Activated CD8-positive, alpha-beta T cell treated with anti-CD3 and anti-CD28 coated beads for 36 hours (primary cell): ENCODE data around the gene UTRN. TPM values are rescaled to one million over a fixed set of nuclear protein-coding genes. Genes with fewer than 3 reads are reported as not detected.

Experiments
- ATAC-seq: fragments of 200-7000 bp; cut with Tn5 transposase; one replicate; pipeline ENCODE4 v1.10.0; 2021; ENCODE audit warnings: mild to moderate bottlenecking, moderate library complexity
- CTCF ChIA-PET: fragments of 350-600 bp; sonication (Branson Sonifier 250); formaldehyde crosslinking; loops from one replicate; lab custom pipeline; 2021; ENCODE audit warnings: antibody characterized with exemption; lab: Charles Lee
- POLR2A ChIA-PET: fragments of 350-600 bp; sonication (Branson Sonifier 250); formaldehyde crosslinking; loops from one replicate; lab custom pipeline; 2021; ENCODE audit warnings: antibody characterized with exemption; lab: Charles Lee
- DNase-seq: peaks from one replicate; pipeline ENCODE4 v3.0.0-alpha.2; 2020
- H3K27ac Mint-ChIP-seq: one replicate; pipeline ENCODE4 v1.8.0; 2021; ENCODE audit warnings: mild to moderate bottlenecking, mixed read lengths
- H3K27me3 Mint-ChIP-seq: one replicate; pipeline ENCODE4 v1.8.0; 2021; ENCODE audit warnings: mixed read lengths
- H3K36me3 Mint-ChIP-seq: one replicate; pipeline ENCODE4 v1.8.0; 2021; ENCODE audit warnings: low read depth, mixed read lengths
- H3K4me1 Mint-ChIP-seq: one replicate; pipeline ENCODE4 v1.8.0; 2021; ENCODE audit warnings: low read depth, mixed read lengths
- H3K4me3 Mint-ChIP-seq: one replicate; pipeline ENCODE4 v1.8.0; 2021; ENCODE audit warnings: mild to moderate bottlenecking, moderate library complexity, mixed read lengths
- H3K9me3 Mint-ChIP-seq: one replicate; pipeline ENCODE4 v1.8.0; 2021; ENCODE audit warnings: mixed read lengths
- intact Hi-C: fragments of 100-400 bp; cut with micrococcal nuclease; formaldehyde crosslinking; loops from one replicate; pipeline ENCODE4 v1.10.0; 2022
- total RNA-seq, 2 experiments: library from RNA; stranded (reverse); gene quantifications; one replicate each; pipeline ENCODE4 v1.2.3, GENCODE V29; 2021
- TF ChIP-seq, protein P1 (sequence below): fragments of 200-600 bp; IDR thresholded peaks from one replicate; pipeline ENCODE4 v1.8.0; 2022; ENCODE audit warnings: antibody characterized with exemption, mild to moderate bottlenecking

Gene UTRN
- total RNA-seq, 2 experiments from 2014 or later, result 53.9 to 58.5 TPM

DNA sequence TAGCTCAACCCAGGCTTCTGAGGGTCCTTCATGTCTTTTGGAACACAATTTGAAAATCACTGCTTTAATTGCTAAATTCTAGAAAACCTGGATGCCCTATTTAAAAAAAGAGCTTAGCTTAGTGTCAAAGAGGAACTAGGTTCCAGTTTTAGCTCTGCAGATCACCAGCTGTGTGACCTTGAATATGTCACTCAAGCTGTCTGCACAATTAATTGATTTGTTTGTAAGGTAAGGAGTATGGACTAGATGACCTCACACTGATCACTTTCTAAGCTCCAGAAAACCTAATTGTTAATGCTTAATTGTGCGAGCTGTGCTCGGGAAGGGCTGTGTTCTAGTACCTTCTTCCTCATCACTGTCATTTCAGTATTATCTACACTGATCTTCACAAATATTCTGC, 26.2 kb downstream of the UTRN start:
- DNase-seq, result no peak
- Mint-ChIP-seq H3K4me1 (peaks cover 8% of the 10 kb centered on the region), H3K27me3 (no peaks in the 10 kb centered on the region), H3K36me3 (peaks cover 1% of the 10 kb centered on the region), H3K27ac (no peak overlapping the region), H3K9me3 (no peaks in the 10 kb centered on the region), H3K4me3 (no peak overlapping the region)
- ATAC-seq, result no peak
- ChIA-PET POLR2A (interaction anchor here (1.2 kb wide), 1 partner anchor 26 kb away, joined by 4 read pairs; no protein-coding TSS in a partner anchor), CTCF (interaction anchor here (1.2 to 1.8 kb wide), 3 partner anchors 10 to 170 kb away, joined by 3 to 5 read pairs (median 4); no protein-coding TSS in a partner anchor)
- intact Hi-C loops, result no loop called here
- TF ChIP-seq, protein P1, sequence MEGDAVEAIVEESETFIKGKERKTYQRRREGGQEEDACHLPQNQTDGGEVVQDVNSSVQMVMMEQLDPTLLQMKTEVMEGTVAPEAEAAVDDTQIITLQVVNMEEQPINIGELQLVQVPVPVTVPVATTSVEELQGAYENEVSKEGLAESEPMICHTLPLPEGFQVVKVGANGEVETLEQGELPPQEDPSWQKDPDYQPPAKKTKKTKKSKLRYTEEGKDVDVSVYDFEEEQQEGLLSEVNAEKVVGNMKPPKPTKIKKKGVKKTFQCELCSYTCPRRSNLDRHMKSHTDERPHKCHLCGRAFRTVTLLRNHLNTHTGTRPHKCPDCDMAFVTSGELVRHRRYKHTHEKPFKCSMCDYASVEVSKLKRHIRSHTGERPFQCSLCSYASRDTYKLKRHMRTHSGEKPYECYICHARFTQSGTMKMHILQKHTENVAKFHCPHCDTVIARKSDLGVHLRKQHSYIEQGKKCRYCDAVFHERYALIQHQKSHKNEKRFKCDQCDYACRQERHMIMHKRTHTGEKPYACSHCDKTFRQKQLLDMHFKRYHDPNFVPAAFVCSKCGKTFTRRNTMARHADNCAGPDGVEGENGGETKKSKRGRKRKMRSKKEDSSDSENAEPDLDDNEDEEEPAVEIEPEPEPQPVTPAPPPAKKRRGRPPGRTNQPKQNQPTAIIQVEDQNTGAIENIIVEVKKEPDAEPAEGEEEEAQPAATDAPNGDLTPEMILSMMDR, result no peak

DNA sequence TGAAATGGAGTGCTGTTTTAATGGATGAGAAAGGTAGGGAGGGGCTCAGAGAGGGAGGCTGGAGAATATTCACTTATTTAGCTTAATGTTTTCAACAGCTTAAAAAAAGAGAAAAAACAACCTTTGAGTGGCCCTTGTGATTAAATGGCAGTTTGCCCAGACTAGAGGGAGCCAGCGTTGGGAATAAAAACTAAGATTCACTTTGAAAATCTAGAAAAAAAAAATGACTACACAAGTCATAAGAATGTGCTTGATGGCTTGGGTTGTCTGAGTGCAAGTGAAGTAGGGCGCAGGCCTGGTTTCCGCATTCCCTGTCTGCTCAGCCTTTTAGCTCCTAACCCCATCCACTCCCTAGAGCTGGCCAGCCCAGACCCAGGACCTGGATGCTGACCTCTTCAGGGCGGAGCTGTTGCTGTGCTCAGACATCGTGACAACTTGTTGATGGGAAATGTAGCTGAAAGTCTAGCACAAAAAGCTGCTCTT, 28.9 kb downstream of the UTRN start:
- H3K4me3 Mint-ChIP-seq, result no peak overlapping the region

DNA sequence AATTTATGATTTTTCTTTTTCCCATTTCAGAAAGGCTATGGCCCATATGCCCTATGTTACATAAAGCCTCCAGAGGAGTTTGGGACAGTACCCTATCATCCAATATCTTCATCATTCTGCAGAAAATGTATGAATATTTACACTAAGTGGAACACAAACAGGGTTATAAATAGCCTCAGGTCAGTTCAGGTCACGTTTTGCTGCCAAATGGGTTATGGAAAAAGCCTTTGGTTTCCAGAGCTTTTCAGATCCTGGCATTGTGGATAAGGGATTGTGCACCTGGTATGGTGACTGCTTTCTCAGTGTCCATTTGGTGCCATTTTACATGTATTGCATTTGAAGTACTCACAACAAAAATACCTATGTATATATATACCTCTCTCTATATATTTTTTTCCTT, 29.4 kb downstream of the UTRN start:
- ATAC-seq (no peak), DNase-seq (no peak)
- H3K27me3 Mint-ChIP-seq, result no peaks in the 10 kb centered on the region
- H3K4me3 Mint-ChIP-seq, result no peak overlapping the region
- ChIA-PET POLR2A (interaction anchor here (1.8 kb wide), 1 partner anchor 9 kb away, joined by 6 read pairs; no protein-coding TSS in a partner anchor), CTCF (interaction anchor here (0.7 to 1.3 kb wide), 2 partner anchors 17 to 50 kb away, joined by 3 read pairs; no protein-coding TSS in a partner anchor)
- intact Hi-C loops, result no loop called here
- no peak overlapping the region for H3K27ac Mint-ChIP-seq
- H3K36me3 Mint-ChIP-seq, result no peaks in the 10 kb centered on the region
- TF ChIP-seq, protein P1, result no peak
- peaks cover 7% of the 10 kb centered on the region for H3K4me1 Mint-ChIP-seq
- no peaks in the 10 kb centered on the region for H3K9me3 Mint-ChIP-seq

More for the DNA sequence above, 28.9 kb downstream of the UTRN start:
- no peaks in the 10 kb centered on the region for H3K9me3 Mint-ChIP-seq
- ATAC-seq, result no peak
- H3K27me3 Mint-ChIP-seq, result no peaks in the 10 kb centered on the region
- intact Hi-C loops, result no loop called here
- H3K4me1 Mint-ChIP-seq, result peaks cover 7% of the 10 kb centered on the region
- TF ChIP-seq, protein P1, result no peak
- no peak overlapping the region for H3K27ac Mint-ChIP-seq
- H3K36me3 Mint-ChIP-seq, result no peaks in the 10 kb centered on the region
- no peak for DNase-seq
- CTCF ChIA-PET, result interaction anchor here (0.7 to 1.3 kb wide), 2 partner anchors 17 to 49 kb away, joined by 3 read pairs; no protein-coding TSS in a partner anchor
- POLR2A ChIA-PET, result interaction anchor here (1.8 kb wide), 1 partner anchor 9 kb away, joined by 6 read pairs; no protein-coding TSS in a partner anchor

DNA sequence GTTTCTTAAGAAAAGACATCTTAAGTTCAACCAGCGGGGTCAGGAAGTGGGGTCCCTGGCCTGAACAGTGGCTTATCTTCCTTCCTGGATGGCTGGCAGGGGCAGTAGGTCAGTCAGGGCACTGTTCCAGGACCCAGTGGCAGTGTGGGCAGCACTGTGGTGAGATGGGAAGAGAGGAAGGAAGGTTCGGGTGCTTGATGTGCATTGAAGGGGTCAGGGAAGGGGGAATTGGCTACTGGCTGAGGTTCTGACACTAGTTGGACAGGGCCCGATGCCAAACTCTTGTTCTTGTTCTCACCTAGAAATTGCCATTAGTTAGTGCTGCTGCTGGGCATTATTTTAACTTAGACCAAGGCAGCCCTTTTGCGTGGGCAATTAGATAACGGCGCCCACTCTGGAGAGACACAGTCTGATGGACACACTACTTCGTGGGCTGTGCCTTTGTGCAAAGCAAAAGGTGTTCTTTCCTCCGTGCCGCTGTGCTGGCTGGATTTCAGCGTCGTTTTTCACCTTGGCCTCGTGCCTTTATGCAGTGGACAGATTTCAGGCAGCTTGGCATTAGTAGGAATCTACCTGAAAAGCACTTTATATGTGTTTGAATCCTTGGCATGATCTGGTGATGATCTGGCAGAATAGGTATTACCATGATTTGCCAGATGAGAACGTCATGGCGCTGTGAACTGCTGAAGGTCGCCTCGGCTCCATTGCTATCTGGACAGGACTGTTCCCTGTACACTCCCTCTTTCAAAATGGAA, 30.3 kb downstream of the UTRN start:
- Mint-ChIP-seq H3K4me3 (no peak overlapping the region), H3K27ac (no peak overlapping the region), H3K36me3 (no peaks in the 10 kb centered on the region), H3K9me3 (no peaks in the 10 kb centered on the region), H3K4me1 (peaks cover 8% of the 10 kb centered on the region), H3K27me3 (no peaks in the 10 kb centered on the region)
- DNase-seq (no peak), ATAC-seq (no peak)
- CTCF ChIA-PET, result interaction anchor here (0.8 kb wide), 1 partner anchor 167 kb away, joined by 3 read pairs; no protein-coding TSS in a partner anchor
- intact Hi-C loops, result no loop called here
- TF ChIP-seq, protein P1, result no peak
- POLR2A ChIA-PET, result interaction anchor here (1.8 kb wide), 1 partner anchor 10 kb away, joined by 6 read pairs; no protein-coding TSS in a partner anchor
